ENCODE measurements around the gene SNRNP35. TPM values are rescaled to one million over a fixed set of nuclear protein-coding genes. Genes with fewer than 3 reads are reported as not detected.

The SNRNP35 gene
- polyA plus RNA-seq, 4 donors = 32.3 to 47.6 (median 39.4) TPM

Other genes with a start within 250 kb of the SNRNP35 start
- gene MPHOSPH9, start 225.0 kb upstream of the SNRNP35 start, polyA plus RNA-seq (ENCODE audit: insufficient read length in 4 of 4) = 10 to 100 TPM; 26.5 to 34.8 (median 33.0) TPM
- gene MTRFR, start 224.7 kb upstream of the SNRNP35 start, polyA plus RNA-seq (ENCODE audit: insufficient read length in 4 of 4) = 10 to 100 TPM; 18.7 to 25.8 (median 20.6) TPM
- gene CDK2AP1, start 186.3 kb upstream of the SNRNP35 start, polyA plus RNA-seq (ENCODE audit: insufficient read length in 4 of 4) = 100 to 1,000 TPM; 171 to 280 (median 199) TPM
- gene SBNO1, start 93.3 kb upstream of the SNRNP35 start, polyA plus RNA-seq (ENCODE audit: insufficient read length in 4 of 4) = 10 to 100 TPM; 19.3 to 31.1 (median 30.0) TPM
- 10 to 100 TPM; 41.5 to 52.8 (median 50.8) TPM for gene KMT5A, start 74.0 kb upstream of the SNRNP35 start, polyA plus RNA-seq (ENCODE audit: insufficient read length in 4 of 4)
- gene RILPL2, start 21.5 kb upstream of the SNRNP35 start, polyA plus RNA-seq (ENCODE audit: insufficient read length in 4 of 4) = 1 to 10 TPM; 3.9 to 6.2 (median 5.5) TPM
- gene RILPL1, start 75.6 kb downstream of the SNRNP35 start, polyA plus RNA-seq (ENCODE audit: insufficient read length in 4 of 4) = 10 to 100 TPM; 15.9 to 24.1 (median 18.9) TPM
- 100 to 1,000 TPM; 196 to 250 (median 223) TPM for gene TMED2, start 126.4 kb downstream of the SNRNP35 start, polyA plus RNA-seq (ENCODE audit: insufficient read length in 4 of 4)
- 10 to 100 TPM; 19.9 to 38.2 (median 31.2) TPM for gene DDX55, start 144.0 kb downstream of the SNRNP35 start, polyA plus RNA-seq (ENCODE audit: insufficient read length in 4 of 4)
- gene EIF2B1, start 175.5 kb downstream of the SNRNP35 start, polyA plus RNA-seq (ENCODE audit: insufficient read length in 4 of 4) = 10 to 100 TPM; 58.4 to 70.3 (median 63.8) TPM
- gene GTF2H3, start 175.7 kb downstream of the SNRNP35 start, polyA plus RNA-seq (ENCODE audit: insufficient read length in 4 of 4) = 10 to 100 TPM; 31.1 to 42.8 (median 36.8) TPM
- gene TCTN2, start 213.0 kb downstream of the SNRNP35 start, polyA plus RNA-seq (ENCODE audit: insufficient read length in 4 of 4) = 10 to 100 TPM; 19.5 to 32.5 (median 27.9) TPM